Stimulated activated CD4-positive, alpha-beta T cell treated with anti-CD3 and anti-CD28 coated beads, Interleukin-2, amount 100 ng/mL, for 4 hours (primary cell): Measurements from ENCODE around the gene KIAA0232.
"Not testable (repeated sequence)": the region's sequence is repeated elsewhere in the genome, so short reads cannot be mapped to it uniquely, and the experiment has no call there.

Experiments
- DNase-seq: peaks from one replicate; pipeline ENCODE4 v3.0.0-alpha.2; 2020; ENCODE audit warnings: low read depth

The KIAA0232 gene

DNA sequence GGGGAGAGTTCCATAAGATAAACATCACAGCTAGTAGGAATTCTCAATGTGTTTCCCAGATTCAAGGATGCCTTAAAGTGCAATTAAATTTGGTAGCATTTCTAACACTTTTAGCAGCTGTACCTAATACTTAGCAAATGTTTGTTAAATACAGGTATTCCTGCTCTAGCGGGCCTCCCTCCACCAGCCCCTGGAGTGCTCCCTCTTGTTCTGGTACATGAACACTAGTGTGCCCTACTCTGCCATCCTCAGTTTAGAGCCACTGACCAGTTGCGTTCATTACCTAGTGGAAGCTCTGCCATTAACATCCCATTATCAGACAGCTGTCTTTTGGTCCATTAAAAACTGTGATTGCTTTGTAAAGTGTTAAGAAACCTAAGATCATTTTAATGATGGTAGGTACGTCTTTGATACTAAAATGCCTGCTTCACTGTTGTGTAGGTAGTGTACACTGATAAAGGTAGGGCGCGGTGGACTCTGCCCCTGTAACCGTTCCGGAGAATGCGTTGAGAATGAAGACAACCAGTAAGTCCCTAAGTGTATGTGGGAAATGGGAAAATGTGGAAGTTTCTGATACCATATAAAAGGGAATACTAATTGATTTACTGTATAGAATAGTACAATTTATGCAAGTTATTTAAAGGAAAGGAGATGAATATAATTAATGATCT, 21.7 kb downstream of the KIAA0232 start:
- no peak for DNase-seq

DNA sequence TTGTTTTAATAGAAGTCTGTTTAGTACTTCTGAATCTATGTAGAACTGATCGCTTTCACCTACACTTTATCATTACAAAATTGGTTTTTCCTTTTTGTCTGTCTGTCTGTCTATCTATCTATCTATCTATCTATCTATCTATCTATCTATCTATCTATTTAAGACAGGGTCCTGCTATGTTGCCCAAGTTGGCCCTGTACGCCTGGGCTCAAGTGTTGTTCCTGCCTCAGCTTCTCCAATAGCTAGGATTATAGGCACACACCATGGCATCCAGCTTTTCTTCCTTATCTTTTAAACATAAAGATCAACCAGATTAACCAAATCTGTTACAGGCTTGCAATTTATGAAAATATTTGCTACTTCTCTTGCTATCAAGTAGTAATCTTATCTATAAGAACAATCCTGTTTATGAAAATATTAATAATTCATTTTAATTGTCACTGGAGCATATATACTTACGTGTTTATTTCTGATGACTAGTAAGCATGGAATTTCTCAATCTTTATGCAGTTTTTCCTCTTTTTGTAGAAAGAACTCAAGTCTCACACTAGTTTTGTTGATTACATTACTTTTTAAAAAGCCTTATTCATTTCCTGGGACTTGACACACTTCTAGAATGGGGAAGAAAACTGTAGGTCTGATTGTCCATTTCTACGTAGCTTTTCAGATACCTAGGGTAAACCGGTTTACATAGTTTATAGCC, 24.5 kb downstream of the KIAA0232 start:
- no peak for DNase-seq

DNA sequence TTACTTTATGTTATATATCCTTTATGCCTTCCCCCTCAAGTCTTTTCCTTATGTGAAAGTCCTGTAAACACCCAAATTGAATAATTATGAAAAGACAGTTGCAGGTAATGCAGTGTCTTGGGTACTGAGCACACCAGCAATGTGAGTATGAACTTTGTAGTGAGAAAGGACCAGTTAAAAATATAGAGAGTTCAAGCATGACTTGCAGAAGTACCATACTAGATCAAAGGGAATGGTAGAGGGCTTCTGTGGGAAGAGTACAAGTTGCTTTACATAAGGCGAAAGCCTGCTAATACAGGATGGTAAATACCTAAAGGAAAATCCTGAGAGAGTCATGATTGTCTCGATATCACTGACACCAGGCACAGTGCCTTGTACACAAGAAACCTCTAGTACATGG, 25.7 kb downstream of the KIAA0232 start:
- DNase-seq, result no peak

DNA sequence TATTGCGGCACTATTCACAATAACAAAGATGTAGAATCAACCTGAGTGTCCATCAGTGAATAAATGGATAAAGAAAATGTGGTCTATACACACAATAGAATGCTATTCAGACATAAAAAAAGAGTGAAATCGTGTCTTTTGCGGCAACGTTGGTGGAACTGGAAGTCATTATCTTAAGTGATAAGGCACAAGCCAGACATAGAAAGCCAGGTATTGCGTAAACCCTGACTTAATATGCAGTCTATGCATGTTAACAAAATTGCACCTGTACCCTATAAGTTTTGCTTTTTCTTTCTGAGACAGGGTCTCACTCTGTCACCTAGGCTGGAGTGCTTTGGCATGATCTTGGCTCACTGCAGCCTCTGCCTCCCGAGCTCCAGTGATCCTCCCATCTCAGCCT, 28.6 kb downstream of the KIAA0232 start:
- no peak for DNase-seq

DNA sequence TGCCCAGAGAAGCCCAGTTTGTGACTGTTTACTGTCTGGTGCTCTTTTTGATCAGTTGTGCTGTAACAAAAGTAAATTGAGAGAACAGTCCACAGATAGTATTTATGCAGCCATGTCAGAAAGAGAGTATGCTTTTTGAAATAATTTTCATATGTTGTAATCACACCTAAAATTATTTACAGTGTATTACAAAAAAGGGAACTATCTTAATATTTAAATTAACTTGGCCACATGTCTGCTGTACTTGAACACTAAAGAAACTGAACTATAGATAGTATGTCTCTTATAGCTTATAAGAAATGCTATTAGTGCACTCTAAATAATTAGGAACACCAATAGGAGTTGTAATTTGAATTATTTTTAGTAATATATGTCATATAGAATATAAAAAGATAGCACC, 30.2 kb downstream of the KIAA0232 start:
- DNase-seq, result no peak

DNA sequence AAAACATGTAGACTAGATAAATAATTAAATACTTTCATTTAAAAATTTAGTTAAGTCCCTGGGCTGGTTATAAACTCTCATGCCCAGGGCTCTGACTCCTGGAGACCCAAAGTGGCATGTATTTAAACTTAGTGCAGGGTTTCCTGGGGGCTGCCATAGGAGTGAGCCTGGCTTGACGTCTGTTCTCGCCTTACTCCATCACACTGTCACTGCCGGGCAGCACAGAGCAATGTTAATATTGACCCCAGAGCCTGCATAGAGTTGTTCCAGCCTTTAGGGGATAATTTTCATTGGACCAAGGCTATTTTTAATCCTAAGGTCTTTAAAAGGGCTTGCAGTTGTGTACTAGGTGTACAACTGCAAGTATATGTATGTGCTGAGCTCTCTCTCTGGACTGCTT, 31.2 kb downstream of the KIAA0232 start:
- DNase-seq, result no peak

DNA sequence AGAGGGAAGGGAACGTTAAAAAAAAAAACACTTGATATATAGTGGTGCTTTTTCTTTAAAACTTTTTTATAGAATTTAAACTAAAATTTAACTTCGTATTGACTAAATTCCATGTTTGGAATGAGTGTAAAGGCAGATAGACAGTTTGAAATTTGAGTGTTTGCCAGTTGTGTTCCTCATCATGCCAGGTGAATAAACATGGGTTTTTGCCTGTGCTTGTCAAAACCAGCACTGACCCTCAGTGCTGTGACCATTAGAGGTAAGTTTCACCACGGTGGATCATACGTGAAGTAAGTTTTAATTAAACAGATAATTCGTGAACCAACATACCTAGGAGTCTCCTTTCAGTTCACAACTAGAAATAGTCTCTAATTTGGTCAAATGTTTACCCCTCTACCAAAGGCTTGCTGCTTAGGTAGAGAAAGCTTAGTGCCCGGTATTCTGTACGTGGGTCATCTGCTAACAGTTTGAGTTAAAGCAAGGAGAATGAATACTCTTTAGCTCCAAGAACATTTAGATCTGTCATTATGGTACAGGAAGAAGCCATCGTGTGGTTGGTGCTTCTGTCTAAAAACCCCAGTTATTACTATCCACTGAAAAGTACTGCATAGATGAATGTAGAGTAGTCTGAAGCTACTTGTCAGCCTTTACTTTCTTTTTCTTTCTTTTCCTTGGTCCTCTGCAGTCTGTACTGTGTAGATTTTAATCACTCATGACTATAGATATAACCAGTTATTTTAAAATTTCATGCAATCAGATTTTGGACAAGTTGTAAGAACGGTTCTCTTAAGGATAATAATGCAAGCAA, 32.7 kb downstream of the KIAA0232 start:
- no peak for DNase-seq

DNA sequence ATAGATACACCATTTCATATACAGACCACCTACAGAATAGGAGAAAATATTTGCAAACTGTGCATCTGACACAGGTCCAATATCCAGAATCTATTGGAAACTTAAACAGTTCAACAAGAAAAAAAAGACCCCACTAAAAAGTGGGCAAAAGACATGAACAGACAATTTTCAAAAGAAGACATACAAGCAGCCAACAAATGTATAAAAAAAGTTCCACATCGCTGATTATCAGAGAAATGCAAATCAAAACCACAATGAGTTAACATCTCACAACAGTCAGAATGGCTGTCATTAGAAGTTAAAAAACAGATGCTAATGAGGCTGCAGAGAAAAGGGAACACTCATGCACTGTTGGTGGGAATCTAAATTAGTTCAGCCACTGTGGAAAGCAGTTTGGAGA, 36.8 kb downstream of the KIAA0232 start:
- DNase-seq, result no peak

DNA sequence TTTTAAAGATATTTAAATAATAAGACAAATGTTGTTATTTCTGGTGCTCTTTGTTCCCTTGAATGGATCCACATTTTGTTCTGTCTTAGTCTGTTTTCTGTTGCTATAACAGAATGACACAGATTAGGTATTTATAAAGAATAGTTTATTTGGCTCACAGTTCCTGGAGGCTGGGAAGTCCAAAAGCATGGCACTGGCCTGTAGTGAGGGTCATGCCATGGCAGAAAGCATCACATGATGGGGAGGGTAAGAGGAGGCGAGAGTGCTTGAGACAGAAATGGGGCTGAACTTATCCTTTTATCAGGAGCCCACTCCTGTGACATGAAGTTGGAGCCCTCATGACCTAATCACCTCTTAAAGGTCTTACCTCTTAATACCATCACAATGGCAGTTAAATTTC, 38.2 kb downstream of the KIAA0232 start:
- no peak for DNase-seq

DNA sequence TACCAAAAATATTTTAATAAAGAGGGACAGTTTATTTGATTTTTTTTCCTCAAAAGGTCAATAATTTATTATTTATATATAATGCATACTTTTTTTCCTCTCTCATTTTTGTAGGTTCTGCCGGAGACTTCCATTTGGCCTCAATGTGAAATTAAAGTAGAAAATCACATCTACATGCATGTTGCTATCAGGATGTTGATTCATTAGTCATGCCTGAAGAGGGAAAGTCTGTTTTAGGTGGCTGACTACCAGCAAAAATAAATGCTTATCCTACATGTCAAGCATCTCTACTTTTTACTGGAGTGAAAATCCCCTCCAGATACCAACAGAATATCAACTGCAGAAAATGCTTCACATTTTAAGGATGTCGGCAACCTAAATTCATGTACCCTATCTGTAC, 41.5 kb downstream of the KIAA0232 start:
- no peak for DNase-seq

DNA sequence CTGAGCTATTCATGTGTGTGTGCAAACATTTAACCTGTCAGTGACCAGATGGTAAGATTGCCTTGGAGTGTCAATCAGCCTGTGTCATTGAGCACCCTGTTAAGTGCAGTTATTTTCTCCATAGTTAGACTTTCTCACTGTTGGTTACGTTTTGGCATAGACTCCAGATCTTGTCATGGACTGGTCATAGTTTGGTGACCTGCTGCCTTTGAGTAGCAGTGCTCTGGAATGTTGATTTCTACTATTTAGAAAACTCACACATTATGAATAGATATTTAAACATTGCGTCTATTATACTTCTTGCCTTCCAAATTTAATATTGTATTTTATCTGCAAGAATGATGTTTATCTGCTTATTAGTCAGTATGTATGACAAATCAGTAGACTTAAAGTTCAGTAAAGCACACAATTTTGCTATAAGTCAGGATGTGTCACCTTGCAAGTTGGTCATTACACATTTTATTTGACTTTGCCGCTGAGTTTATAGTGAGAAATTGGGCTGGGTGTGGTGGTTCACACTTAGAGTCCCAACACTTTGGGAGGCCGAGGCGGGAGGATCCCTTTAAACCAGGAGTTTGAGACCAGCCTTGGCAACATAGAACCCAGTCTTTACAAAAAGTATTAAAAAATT, 42.4 kb downstream of the KIAA0232 start:
- DNase-seq, result no peak

DNA sequence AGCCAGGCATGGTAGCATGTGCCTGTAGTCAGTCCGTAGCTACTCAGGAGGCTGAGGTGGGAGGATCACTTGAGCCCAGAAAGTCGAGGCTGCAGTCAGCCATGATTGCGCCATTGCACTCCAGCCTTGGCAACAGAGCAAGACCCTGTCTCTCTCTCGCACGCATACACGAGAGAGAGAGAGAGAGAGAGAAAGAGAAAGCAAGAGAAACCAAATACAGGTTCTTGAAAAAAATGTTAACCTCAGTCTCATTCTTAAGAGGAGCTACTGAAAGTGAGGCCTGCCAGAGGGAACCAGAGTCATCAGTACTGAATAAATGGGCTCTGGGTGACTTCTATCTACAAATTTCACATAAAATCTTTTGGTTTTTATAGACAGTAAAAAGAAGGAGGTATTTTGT, 42.9 kb downstream of the KIAA0232 start:
- no peak for DNase-seq

DNA sequence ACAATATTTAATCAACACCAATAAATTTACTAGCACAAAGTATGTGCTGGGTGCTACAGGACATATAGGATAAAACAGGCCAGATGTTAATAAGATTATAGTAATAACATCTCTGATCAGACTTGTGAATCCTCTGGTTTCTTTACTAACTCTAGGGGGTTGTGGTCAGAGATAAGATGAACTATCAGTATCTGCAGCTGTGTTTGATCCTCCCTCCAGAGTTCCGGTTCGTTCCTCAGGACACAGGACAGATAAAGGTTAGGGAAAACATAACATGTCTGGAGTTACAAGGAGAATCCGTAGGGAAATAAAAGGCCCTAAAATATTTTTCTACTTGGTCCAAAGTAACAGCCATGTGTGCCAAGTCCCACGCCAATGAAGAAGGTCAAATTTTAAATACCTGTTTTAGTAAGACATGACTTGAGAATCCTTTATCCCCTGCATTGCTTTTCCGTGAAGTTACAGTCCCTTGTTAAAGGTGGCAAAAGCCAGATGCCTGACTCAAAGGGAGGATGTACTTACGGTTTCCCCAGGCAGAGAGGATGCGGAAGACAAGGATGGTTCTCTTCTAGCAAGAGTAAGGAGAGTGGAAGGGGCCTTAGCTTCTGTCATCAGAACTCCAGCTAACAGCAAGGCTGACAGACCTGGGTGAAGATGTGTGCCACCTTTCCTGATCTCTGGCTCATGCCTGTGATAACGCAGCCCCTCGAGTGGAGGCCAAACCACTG, 44.4 kb downstream of the KIAA0232 start:
- no peak for DNase-seq

DNA sequence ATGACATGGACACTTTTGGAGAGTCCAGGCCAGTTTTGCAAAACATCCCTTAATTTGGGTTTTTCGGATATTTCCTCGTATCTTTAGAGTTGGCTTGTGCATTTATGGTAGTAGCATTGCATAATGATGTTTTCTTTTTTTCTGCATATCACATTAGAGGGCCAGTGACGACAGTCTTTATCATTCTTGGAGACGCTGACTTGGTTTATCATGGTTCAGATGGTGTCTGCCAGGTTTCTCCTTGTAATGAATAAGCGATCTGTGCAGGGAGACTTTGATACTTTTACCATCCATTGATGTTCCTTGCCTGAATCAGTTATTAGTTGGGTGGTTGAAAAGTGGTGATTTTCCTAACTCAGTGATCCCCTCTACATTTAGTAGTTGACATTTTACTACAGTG, 46.6 kb downstream of the KIAA0232 start:
- no peak for DNase-seq

DNA sequence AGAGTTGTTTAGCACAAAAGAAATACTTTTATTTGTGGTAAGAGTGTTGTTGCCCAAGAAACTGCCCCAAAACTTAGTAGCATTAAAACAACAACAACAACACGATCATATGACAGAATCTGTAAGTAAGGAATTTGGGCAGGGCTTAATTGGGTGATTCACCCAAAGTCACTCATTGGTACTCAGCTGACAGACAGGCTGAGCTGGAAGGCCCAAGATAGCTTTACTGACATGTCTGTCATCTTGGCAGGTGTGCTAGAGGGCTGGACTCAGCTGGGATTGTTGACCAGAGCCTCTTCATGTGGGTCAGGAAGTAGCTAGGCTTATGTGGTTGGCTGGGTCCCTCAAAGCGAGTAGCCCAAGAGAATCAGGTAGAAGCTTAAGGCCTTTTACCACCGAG, 52.3 kb downstream of the KIAA0232 start:
- DNase-seq, result no peak

DNA sequence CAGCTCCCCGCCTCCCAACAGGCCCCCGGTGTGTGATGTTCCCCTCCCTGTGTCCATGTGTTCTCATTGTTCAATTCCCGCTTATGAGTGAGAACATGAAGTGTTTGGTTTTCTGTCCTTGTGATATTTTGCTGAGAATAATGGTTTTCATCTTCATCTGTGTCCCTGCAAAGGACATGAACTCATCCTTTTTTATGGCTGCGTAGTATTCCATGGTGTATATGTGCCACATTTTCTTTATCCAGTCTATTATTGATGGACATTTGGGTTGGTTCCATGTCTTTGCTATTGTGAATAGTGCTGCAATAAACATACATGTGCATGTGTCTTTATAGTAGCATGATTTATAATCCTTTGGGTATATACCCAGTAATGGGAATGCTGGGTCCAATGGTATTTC, 53.1 kb downstream of the KIAA0232 start:
- not testable (repeated sequence) for DNase-seq

DNA sequence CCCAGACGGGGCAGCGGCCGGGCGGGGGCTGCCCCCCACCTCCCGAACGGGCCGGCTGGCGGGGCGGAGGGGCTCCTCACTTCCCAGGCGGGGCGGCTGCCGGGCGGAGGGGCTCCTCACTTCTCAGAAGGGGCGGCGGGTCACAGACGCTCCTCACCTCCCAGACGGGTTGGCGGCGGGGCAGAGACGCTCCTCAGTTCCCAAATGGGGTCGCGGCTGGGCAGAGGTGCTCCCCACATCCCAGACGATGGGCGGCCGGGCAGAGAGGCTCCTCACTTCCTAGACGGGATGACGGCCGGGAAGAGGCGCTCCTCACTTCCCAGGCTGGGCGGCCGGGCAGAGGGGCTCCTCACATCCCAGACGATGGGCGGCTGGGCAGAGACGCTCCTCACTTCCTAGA, 54.6 kb downstream of the KIAA0232 start:
- DNase-seq, result not testable (repeated sequence)

DNA sequence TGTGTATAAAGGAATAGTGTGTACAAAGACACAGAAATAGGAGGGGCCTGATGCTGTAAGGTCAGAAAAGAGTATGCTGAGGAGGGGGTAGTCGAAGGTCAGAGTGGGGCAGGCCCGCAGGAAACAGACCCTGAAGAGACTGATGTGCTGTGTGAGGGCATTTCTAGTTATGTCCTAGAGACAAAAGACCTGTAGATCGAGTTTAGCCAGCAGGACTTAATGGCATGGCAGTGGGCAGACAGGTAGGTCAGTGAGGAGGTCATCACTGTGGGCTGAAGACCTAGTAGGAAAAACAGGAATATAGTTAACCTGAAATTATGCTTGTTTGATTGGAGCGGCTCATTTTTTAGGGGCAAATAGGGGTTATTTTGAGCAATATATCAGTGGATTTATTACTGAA, 57.1 kb downstream of the KIAA0232 start:
- DNase-seq, result no peak

DNA sequence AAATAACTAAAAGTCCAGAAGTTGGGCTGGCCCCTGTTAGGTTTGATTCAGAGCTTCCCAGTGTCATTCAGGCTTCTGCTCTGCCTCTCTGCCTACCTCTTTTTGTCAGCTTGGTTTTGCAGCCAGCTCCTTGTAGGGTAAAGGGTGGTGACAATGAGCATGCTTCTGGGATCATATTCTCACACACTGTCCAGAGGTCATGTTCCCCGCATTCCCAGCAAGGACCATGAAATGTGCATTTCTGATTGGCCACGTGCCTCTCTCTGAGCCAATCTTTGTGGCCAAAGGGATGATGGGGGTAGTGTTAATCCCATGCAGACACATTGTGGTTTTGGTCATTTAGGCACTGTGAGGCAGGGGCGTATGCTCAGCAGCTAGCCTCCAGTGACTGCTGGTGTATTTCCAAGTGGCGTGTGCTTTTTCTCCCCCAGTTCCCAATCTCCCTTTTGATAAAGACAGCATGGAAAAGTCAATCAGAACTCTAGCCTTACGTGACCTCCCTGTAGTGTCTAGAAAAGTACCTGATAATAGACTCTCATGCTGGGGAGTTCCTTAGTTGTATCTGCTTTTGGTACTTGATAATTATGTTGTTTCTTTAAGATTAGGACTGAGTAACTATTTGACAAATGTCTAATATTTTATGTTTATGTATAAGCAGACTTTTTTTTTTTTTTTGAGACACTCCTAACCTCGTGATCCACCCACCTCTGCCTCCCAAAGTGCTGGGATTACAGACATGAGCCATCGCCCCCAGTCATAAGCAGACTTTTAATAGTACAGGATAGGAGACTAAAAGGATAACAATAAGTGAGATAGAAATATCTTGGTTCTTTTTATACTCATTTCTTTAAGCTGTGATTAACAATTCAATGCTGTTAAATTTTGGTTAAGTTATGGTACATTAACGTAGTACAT, 57.8 kb downstream of the KIAA0232 start:
- no peak for DNase-seq

DNA sequence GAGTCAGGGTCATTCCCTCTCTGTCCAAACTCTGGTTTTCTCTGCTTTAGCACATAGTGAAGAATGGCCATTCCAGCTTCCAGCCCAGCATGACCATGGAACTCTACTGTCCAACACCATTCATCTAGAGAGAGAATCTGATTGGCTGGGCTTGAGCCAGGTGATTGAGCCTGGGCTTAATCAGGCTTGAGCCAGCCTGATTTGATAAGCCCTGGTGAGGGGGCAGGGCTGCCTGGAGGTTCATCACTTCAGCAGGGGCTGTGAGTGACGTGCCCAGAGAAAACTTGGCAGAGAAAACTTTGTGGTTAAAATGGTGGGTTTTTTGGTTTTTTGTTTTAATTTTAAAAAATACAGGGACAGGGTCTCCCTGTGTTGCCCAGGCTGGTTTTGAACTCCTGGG, 62.5 kb downstream of the KIAA0232 start:
- no peak for DNase-seq

DNA sequence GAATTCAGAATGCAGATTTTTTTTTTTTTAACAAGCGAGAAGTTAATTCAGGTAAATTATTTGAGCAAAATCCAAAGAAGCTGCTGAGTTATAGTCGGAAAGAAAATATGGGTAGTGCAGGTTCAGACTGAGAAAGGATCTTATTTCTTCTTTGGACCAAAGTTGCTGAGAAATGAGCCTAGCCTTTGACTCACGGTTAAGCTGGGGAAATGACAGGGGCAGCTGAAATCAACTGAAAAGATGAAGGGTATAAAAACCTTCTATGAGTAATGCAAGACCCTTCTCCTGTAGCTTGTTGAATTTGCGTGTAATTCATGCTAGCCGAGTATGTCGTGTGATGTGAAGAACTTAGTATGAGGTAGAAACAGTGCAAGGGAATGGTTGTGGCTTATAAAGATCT, 63.0 kb downstream of the KIAA0232 start:
- DNase-seq, result no peak
